ENCODE results near the gene FAM241A. TPM values are rescaled to one million over a fixed set of nuclear protein-coding genes. Genes with fewer than 3 reads are reported as not detected.

The FAM241A gene
- total RNA-seq, 1 donor from 2014 or later: not detected

- peaks cover 9% of the 10 kb centered on the region for H3F3A ChIP-seq (ENCODE audit: low read depth)
- no peaks in the 10 kb centered on the region for H3K4me1 Mint-ChIP-seq
- H3K9me3 Mint-ChIP-seq: no peaks in the 10 kb centered on the region
- no peaks in the 10 kb centered on the region for H3K36me3 Mint-ChIP-seq
- H3K36me3 ChIP-seq: no peaks in the 10 kb centered on the region
- no peak overlapping the region for H3K9ac ChIP-seq
- H3K4me3 ChIP-seq: no peak overlapping the region
- no peak overlapping the region for H3K4me3 Mint-ChIP-seq
- H2AFZ ChIP-seq (replicated peaks): no peak overlapping the region
- peaks cover 7% of the 10 kb centered on the region for H3K4me1 ChIP-seq
- no peak overlapping the region for H3K27ac Mint-ChIP-seq
- H3K27me3 Mint-ChIP-seq (ENCODE audit: insufficient read depth, low read depth): peaks cover 2% of the 10 kb centered on the region
- no peak for DNase-seq (ENCODE audit: low spot score)
- no peak for TF ChIP-seq EZH2phosphoT487 (IDR thresholded peaks at IDR 0.05)
- TF ChIP-seq CTCF (IDR thresholded peaks at IDR 0.05): peak; percentile 30
- H3K4me2 ChIP-seq: no peak overlapping the region
- no peaks in the 10 kb centered on the region for H3K27me3 ChIP-seq
- H3K9me3 ChIP-seq (ENCODE audit: low read depth): no peaks in the 10 kb centered on the region
- H4K20me1 ChIP-seq (ENCODE audit: low read depth): no peaks in the 10 kb centered on the region
- no peak overlapping the region for H3K27ac ChIP-seq
- H3K79me2 ChIP-seq (ENCODE audit: low read depth): no peaks in the 10 kb centered on the region
These were observed 44.5 kb downstream of the FAM241A start for GRCh38 chr4:112189754-112190153.

- Mint-ChIP-seq H3K9me3 (no peaks in the 10 kb centered on the region), H3K36me3 (no peaks in the 10 kb centered on the region), H3K27ac (no peak overlapping the region), H3K27me3 (ENCODE audit: insufficient read depth, low read depth) (peaks cover 2% of the 10 kb centered on the region), H3K4me3 (no peak overlapping the region), H3K4me1 (no peaks in the 10 kb centered on the region)
- Histone ChIP-seq H2AFZ (replicated peaks) (no peak overlapping the region), H3K4me1 (peaks cover 2% of the 10 kb centered on the region), H3K27me3 (no peaks in the 10 kb centered on the region), H3F3A (ENCODE audit: low read depth) (peaks cover 5% of the 10 kb centered on the region), H3K9ac (no peak overlapping the region), H4K20me1 (ENCODE audit: low read depth) (no peaks in the 10 kb centered on the region), H3K36me3 (no peaks in the 10 kb centered on the region), H3K4me2 (no peak overlapping the region), H3K27ac (no peak overlapping the region), H3K79me2 (ENCODE audit: low read depth) (no peaks in the 10 kb centered on the region), H3K4me3 (no peak overlapping the region), H3K9me3 (ENCODE audit: low read depth) (no peaks in the 10 kb centered on the region)
- DNase-seq (ENCODE audit: low spot score): no peak
- TF ChIP-seq CTCF (IDR thresholded peaks at IDR 0.05) (no peak), EZH2phosphoT487 (IDR thresholded peaks at IDR 0.05) (no peak), EZH2 (IDR thresholded peaks at IDR 0.05) (no peak)
These were observed 45.4 kb downstream of the FAM241A start for GRCh38 chr4:112190684-112191083.

GRCh38 chr4:112196461-112196860 lies 51.2 kb downstream of the FAM241A start:
- no peaks in the 10 kb centered on the region for H4K20me1 ChIP-seq (ENCODE audit: low read depth)
- DNase-seq (ENCODE audit: low spot score): peak; percentile 7
- H3K36me3 ChIP-seq: no peaks in the 10 kb centered on the region
- no peak overlapping the region for H3K9ac ChIP-seq
- H3K9me3 Mint-ChIP-seq: no peaks in the 10 kb centered on the region
- H3K27me3 ChIP-seq: no peaks in the 10 kb centered on the region
- H3K4me3 Mint-ChIP-seq: no peak overlapping the region
- no peak overlapping the region for H3K27ac ChIP-seq
- no peaks in the 10 kb centered on the region for H3K4me1 Mint-ChIP-seq
- H3K9me3 ChIP-seq (ENCODE audit: low read depth): no peaks in the 10 kb centered on the region
- no peak overlapping the region for H2AFZ ChIP-seq (replicated peaks)
- no peaks in the 10 kb centered on the region for H3F3A ChIP-seq (ENCODE audit: low read depth)
- H3K79me2 ChIP-seq (ENCODE audit: low read depth): no peaks in the 10 kb centered on the region
- H3K36me3 Mint-ChIP-seq: no peaks in the 10 kb centered on the region
- H3K4me1 ChIP-seq: peaks cover 6% of the 10 kb centered on the region
- H3K4me3 ChIP-seq: no peak overlapping the region
- no peak overlapping the region for H3K4me2 ChIP-seq
- no peak for TF ChIP-seq EZH2phosphoT487 (IDR thresholded peaks at IDR 0.05)
- TF ChIP-seq CTCF (IDR thresholded peaks at IDR 0.05): no peak
- no peak for TF ChIP-seq EZH2 (IDR thresholded peaks at IDR 0.05)
- H3K27me3 Mint-ChIP-seq (ENCODE audit: insufficient read depth, low read depth): no peaks in the 10 kb centered on the region
- H3K27ac Mint-ChIP-seq: no peak overlapping the region

All from neural progenitor cell (in vitro differentiated cells).